ENCODE measurements around the gene KIAA0930. TPM values are rescaled to one million over a fixed set of nuclear protein-coding genes. Genes with fewer than 3 reads are reported as not detected.
A peak's percentile ranks its signal among the peaks of the same experiment; 100 is the strongest.

Gene KIAA0930
- total and polyA plus RNA-seq, 2 donors (not counting 1 experiment from before 2014, with no cell fraction given), result 27.0 to 46.8 TPM

- peaks cover 0 to 16% (median 7%) of the 10 kb centered on the region in 4 experiments for H3K27me3 ChIP-seq (replicated peaks in 1 of 4; ENCODE audit: control extremely low read depth in 1 of 4, control insufficient read depth in 3 of 4, insufficient read depth in 4 of 4, low read length in 3 of 4)
- ChIA-PET CTCF (interaction anchor here (0.8 to 4.4 kb wide), 9 partner anchors 17 to 285 kb away, joined by 3 to 28 read pairs (median 3); no protein-coding TSS in a partner anchor), POLR2A (no interaction called here)
- H3K4me2 ChIP-seq (replicated peaks; ENCODE audit: low read depth, low read length, poor library complexity, severe bottlenecking), result peak overlapping the region; percentile 98
- intact Hi-C loops (cut with micrococcal nuclease), result loop anchor here (1.0 to 5.0 kb wide), 5 partner anchors 15 to 166 kb away; partner anchors contain the start of genes FAM118A, NUP50 and UPK3A
- peaks cover 13 to 24% of the 10 kb centered on the region in 2 donors for H3K4me1 ChIP-seq (ENCODE audit: control insufficient read depth in 2 of 2, insufficient read depth in 2 of 2, low read length in 2 of 2)
- H4K20me1 ChIP-seq (ENCODE audit: control insufficient read depth, insufficient read depth, low read length, poor library complexity, severe bottlenecking), result no peaks in the 10 kb centered on the region
- peak overlapping the region; percentile 98 for H2AFZ ChIP-seq (ENCODE audit: insufficient read depth, low read depth, low read length, poor library complexity, severe bottlenecking)
- DNase-seq (peak; percentile 92), ATAC-seq (ENCODE audit: low read depth) (peak; percentile 98)
- H3K9me3 ChIP-seq (ENCODE audit: control extremely low read depth in 1 of 3, control insufficient read depth in 2 of 3, insufficient read depth in 1 of 3, low read length in 2 of 3), result no peaks in the 10 kb centered on the region
- no peak overlapping the region for H3K27ac ChIP-seq (ENCODE audit: low read length in 2 of 2)
- peak overlapping the region; percentile 82 for H3K9ac ChIP-seq (ENCODE audit: low read length)
- Mint-ChIP-seq H3K27me3 (peaks cover 10% of the 10 kb centered on the region), H3K9me3 (ENCODE audit: insufficient read depth) (no peaks in the 10 kb centered on the region), H3K4me1 (peaks cover 24% of the 10 kb centered on the region), H3K4me3 (peak overlapping the region; percentile 89), H3K27ac (peak overlapping the region; percentile 37)
- H3K4me3 ChIP-seq (ENCODE audit: control extremely low read depth in 1 of 5, extremely low read depth in 1 of 5, insufficient read depth in 1 of 5, low read depth in 2 of 5, low read length in 4 of 5), result peak overlapping the region; percentile 59 to 79 (median 66)
- TF ChIP-seq EZH2 (IDR thresholded peaks at IDR 0.05; ENCODE audit: borderline replicate concordance, insufficient read depth, low read depth, low read length, poor library complexity, severe bottlenecking) (no peak), CTCF (IDR thresholded peaks at IDR 0.05) (peak; percentile 82)
- H3K36me3 ChIP-seq (replicated peaks in 1 of 2; ENCODE audit: control extremely low read depth in 1 of 2, control insufficient read depth in 1 of 2, extremely low read depth in 1 of 2, insufficient read depth in 2 of 2, low read length in 1 of 2), result no peaks in the 10 kb centered on the region
- WGBS (ENCODE audit: insufficient coverage), result 4% methylated on average over 41 of the region's 60 CpGs
- H3K79me2 ChIP-seq (ENCODE audit: control insufficient read depth, insufficient read depth, low read length), result no peaks in the 10 kb centered on the region
Observed at GRCh38 chr22:45268958-45269844, 28.5 kb upstream of the KIAA0930 start.

Measured in B cell (primary cell).